Embryonic facial prominence (tissue), 1 donor: Measurements from ENCODE around the gene NSD1.
"Not testable (repeated sequence)": the region's sequence is repeated elsewhere in the genome, so short reads cannot be mapped to it uniquely, and the experiment has no call there.

ENCODE experiments used
- DNase-seq: peaks from one replicate; pipeline ENCODE4 v3.0.0-alpha.2; 2016; ENCODE audit errors: extremely low spot score

NSD1 gene

DNA sequence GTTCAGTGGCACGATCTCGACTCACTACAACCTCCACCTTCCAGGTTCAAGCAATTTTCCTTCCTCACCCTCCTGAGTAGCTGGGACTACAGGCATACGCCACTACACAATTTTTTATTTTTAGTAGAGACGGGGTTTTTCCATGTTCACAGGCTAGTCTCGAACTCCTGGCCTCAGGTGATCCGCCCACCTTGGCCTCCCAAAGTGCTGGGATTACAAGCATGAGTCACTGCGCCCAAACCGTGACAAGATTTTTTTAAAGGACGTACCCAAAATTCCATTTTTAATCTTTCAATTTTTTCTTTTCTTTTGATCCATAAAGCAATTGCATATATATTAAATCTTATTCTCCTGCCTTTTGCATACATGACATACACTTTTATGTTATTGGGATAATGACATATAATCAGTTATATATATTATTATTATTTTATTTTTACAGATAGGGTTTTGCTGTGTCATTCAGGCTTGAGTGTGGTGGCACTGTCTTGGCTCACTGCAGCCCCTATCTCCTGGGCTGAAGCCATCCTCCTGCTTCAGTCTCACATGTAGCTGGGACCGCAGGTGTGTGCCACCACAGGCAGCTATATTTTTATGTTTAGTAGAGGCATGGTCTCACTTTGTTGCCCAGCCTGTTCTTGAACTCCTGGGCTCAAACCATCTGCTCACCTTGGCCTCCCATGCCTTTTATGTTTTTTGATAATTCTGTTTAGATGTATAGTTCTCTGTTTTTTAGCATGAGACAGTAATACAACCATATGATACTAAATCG lies 98.1 kb downstream of the NSD1 start:
- no peak for DNase-seq

GRCh38 chr5:177232358-177232757 lies 98.8 kb downstream of the NSD1 start:
- no peak for DNase-seq

DNA sequence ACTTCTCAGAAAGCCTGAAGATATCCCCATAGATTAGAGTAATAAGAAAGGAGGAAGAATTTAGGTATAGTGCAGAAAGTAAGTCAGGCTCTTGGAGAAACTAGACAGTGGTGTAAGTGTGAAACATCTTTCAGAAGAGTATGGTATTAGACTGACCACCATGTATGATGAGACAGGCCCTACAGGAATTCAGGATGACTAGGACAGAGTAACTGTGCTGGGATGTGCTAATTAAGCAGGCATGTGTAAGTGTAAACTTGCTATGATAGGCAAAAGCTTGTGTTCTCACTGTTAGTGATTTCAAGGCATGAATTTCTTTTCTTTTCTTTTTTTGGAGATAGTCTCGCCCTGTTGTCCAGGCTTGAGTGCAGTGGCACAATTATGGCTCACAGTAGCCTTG lies 99.2 kb downstream of the NSD1 start:
- DNase-seq: no peak

DNA sequence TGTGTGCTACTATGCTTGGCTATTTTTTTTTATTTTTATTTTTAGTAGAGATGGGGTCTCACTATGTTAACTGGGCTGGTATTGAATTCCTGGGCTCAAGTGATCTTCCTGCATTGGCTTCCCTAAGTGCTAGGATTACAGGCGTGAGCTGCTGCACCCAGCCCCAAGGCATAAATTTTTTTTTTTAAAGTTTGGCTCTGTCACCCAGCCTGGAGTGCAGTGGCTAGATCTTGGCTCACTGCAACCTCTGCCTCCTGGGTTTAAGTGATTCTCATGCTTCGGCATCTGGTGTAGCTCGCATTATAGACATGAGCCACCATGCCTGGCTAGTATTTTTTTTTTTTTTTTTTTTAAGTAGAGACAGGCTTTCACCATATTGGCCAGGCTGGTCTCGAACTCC lies 99.6 kb downstream of the NSD1 start:
- no peak for DNase-seq

DNA sequence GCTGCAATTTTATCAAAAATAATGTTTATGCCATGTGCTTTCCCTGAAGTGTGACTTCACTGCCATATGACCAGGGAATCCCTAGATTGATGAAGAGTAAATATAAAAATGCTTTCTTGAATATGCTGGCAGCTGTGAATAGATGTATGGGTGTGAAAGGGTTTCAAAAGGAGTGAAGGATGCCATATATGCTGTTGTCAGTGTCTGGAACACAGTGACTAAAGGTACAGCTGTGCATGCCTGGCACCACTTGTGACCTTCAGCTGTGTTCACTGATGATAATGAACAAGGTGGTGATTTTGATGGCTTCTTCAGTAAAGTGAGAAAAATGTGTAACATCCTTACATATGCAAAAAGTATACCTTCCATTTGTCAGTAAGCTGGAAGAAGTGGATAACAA lies 100.2 kb downstream of the NSD1 start:
- DNase-seq: no peak

DNA sequence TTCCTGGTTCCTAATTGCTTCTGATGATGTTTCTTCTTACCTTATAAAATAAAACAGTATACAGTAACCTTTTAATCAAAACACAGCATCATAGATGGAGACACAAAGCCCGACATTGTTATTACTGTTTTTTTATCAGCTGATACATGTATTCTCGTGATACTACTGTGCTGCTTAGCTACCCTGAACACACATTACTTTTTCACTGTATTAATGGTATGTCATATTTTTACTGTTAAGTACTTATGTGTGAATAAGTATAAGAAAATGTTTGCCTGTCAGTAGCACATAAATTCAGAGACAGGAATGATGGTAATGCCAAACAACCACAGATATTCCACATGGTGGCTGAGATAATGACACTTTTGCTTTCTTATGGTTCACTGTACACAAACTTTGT lies 101.3 kb downstream of the NSD1 start:
- DNase-seq: no peak

DNA sequence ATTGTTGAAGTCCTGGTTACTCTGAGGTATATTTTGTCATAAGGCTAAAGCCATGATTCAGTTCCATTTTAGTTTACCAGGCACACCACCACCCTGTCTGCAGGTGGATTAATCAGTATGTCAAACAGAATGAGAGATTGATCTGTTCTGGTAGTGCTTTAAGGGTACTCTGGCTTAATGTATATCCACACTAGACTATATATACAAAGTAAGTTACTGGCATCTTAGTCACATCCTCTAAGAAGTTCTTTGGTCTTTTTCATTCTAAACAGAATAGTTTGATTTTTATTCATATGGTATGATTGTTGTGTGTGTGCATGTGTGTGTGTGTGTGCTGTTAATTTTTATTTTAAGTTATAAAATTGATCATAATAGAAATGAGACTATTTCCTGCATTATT lies 108.2 kb downstream of the NSD1 start:
- no peak for DNase-seq

GRCh38 chr5:177242304-177242703 lies 108.7 kb downstream of the NSD1 start:
- no peak for DNase-seq

DNA sequence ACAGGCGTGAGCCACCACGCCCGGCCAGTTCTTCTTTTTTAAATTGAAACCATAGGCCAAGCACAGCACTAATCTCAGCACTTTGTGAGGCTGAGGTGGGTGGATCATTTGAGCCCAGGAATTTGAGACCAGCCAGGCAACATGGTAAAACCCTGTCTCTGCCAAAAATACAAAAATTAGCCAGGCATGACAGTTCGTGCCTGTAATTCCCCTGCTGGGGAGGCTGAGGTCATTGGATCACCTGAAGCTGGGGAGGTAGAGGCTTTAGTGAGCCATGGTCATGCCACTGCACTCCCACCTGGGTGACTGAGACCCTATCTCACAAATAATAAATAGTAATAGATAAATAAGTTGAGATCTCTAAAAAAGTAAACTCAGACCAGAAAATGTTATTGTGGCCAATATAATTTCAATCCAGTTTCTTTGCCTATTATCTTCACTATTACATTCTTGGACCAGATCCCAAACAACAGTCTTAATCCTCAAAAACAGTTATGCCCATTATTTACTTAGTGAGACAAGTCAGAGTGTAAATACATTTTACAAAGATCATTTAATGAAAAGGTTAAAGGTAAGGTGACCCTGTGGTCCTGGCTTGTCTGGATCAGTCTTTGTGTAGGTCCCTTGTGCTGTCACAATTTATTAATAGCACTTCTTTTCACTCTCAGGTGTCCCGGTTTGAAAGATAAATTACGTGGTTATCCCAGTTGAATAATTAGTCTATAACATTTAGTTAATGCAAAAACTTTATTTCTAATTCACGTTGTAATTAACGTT lies 116.4 kb downstream of the NSD1 start:
- DNase-seq: no peak

- no peak for DNase-seq
Observed at GRCh38 chr5:177253252-177253651, 119.7 kb downstream of the NSD1 start.

DNA sequence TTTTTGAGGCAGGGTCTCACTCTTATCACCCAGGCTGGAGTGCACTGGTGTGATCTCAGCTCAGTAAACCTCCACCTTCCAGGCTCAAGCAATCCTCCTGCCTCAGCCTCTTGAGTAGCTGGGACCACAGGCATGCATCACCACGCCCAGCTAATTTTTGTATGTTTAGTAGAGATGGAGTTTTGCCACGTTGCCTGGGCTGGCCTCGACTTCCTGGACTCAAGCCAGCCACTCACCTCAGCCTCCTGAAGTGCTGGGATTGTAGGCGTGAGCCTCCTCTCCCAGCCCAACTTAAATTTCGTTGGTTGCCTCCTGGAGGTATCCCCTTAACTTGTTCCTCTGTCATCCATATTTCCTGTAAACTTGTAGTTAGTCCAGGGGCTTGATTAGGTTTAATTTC lies 122.7 kb downstream of the NSD1 start:
- DNase-seq: no peak

DNA sequence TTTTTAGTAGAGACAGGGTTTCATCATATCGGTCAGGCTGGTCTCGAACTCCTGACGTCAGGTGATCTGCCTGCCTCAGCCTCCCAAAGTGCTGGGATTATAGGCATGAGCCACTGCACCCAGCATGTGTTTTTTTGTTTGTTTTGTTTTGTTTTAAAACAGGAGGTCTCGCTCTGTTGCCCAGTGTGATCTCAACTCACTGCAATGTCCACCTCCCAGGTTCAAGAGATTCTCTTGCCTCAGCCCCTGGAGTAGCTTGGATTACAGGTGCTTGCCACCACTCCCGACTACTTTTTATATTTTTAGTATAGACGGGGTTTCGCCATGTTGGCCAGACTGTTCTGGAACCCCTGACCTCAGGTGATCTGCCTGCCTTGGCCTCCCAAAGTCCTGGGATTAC lies 125.1 kb downstream of the NSD1 start:
- not testable (repeated sequence) for DNase-seq

DNA sequence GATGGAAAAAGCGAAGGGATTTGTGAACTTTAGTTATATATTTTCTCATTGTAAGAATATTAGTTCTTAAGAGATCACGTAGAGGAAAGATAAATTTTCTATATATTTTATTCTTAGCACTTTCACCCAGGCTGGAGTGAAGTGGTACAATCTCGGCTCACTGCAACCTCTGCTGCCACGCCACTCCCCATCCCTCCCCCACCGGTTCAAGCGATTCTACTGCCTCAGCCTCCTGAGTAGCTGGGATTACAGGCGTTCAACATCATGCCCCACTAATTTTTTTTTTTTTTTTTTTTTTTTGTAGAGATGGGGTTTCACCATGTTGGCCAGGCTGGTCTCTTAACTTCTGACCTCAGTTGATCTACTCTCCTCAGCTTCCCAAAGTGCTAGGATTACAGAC lies 127.4 kb downstream of the NSD1 start:
- DNase-seq: no peak

- no peak for DNase-seq
Observed at GRCh38 chr5:177261510-177261909, 127.9 kb downstream of the NSD1 start.

DNA sequence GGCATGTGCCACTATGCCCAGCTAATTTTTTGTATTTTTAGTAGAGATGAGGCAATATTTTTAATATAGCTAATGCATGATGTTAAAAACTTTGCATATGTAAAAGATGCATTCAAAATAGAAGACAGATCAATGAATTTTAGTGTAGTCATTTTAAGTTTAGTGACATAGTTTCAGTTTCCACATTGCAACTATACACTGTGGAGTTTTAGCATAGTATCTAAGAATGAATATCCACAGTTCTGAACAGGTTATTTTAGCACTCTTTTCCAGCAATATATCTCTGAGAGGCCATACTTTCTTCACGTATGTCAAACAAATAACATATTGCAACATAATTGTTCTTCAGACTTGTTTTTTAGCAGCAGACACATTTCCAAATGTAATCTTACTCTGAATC lies 130.6 kb downstream of the NSD1 start:
- no peak for DNase-seq

- no peak for DNase-seq
Observed at GRCh38 chr5:177265395-177265794, 131.8 kb downstream of the NSD1 start.

GRCh38 chr5:177269232-177269895 lies 135.8 kb downstream of the NSD1 start:
- DNase-seq: no peak

DNA sequence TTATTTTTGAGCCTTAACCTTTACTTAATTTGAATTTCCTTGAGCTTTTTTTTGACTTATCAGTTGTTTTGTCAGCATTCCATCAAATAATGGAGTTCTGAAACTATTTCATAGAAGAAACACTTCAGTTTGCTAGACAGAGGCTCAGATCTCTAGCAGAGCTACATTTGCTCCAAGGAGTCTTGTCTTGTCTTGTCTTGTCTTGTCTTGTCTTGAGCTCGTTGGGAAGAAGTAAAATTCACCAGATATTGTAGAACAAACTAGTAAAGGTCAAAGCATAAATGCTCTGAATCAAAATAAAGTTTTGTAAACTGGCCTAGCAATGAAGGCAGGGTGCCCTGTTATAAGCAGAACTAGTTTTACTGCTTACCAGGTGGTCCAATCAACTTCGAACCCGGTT lies 136.4 kb downstream of the NSD1 start:
- no peak for DNase-seq

DNA sequence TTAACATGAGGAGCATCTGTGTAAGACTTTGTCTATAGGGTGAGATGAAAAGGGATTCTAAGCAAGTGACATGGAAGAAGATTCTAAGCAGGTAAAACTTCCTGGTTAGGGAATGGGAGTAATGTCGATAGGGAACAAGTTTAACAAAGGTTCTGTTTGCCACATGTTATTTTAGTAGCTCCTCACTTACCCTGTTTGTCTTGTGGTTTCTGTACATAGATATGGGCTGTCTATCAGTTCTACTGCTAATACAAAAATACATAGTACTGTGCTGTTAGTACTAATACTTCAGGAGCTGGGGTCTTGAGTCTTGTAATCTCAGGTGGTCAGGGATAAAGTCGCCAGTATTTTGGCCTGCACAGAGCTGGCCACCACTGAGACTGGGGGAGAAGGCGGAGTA lies 137.1 kb downstream of the NSD1 start:
- DNase-seq: no peak

DNA sequence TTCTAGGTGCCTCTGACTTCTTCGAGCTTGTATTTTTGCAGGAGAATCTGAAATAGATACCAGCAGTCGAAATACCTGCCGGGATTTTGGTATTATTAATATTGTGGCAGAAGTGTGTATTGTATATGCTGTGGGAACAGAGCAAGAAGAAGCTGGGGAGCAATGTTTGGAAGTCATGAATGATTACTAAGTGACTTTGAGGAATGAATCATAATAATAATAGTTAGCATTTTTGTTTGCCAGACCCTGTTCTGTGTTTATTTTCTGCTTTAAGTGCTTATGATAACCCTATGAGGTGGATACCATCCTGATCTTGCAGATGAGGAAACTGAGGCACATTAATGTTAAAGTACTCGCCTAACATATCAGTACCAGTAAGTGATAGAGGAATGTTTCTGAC lies 137.5 kb downstream of the NSD1 start:
- DNase-seq: no peak

DNA sequence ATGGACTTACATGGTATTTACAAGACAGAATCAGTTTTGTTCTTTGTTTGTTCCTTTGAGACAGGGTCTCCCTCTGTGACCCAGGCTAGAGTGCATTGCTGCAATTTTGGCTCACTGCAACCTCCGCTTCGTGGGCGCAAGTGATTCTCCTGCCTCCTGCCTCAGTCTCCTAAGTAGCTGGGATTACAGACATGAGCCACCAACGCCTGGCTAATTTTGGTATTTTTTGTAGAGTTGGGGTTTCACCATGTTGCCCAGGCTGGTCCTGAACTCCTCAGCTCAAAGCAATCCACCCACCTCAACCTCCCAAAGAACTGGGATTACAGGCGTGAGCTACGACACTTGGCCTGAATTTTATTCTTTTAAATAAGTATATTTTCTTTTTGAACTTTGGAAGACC lies 142.3 kb downstream of the NSD1 start:
- DNase-seq: no peak

- DNase-seq: no peak
Observed at GRCh38 chr5:177276886-177277285, 143.3 kb downstream of the NSD1 start.

DNA sequence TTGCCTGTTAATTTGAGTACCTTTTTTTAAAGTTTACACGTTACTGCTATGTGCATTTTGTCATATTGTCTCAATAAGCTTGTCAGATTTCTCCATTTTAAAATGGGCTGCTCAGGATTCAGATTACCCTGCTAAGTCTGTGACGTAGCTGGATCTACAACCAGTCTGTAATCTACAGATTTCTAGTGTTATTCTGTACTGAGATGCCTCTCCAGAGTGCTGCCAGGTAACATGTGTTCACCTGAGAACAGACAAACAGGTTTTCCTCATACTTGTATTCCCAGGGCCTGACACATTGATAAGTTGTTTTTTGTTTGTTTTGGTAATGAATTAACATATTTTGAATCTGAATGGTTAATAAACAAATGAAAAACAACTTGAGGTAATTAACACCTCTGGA lies 154.6 kb downstream of the NSD1 start:
- no peak for DNase-seq
